GM18526 (cell line): Measurements from ENCODE around the gene TMUB2.
A peak's percentile ranks its signal among the peaks of the same experiment; 100 is the strongest.

ENCODE experiments used
- POLR2A ChIP-seq: IDR thresholded peaks from 3 replicates; pipeline ENCODE4 v1.6.1; 2011; ENCODE audit not compliant: insufficient read length; ENCODE audit errors: extremely low read depth

Gene TMUB2

DNA sequence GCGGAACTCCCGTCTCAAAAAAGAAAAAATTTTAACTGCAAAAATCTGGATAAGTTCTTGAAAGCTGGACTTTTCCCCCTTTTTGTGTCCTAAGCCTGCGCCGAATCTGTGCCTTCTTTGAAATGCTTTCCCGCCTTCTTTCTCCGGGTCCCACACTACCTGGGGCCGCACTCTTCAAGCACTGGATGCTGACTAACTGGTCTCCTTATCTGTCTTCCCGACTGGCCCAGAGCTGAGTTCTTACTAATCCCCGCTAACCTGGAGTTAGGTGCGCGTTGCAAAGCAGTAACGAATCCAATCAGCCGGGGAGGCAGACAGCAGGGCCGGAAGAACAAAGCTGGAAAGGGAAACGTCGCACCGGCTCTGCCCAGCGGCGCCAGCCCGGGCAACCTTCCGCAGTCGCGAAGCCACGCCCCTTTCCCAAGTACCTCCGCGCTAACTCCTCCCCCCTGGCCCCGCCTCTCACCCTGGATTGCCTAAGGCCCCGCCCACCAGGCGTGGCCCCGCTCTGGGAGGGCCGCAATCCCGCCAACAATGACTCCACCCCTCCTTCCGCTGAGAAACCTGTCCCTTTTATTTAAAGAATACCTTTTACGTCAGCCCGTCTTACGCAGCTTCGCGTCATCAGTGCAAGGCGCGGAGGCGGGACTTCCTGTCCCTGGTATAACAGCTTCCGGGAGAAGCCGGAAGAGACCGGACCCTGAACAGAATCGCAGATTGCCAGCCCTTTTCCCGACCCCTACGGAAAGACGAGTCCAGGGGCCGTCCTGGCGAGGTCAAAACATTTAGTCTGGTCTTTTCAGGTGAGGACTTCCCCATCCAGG, at the start of gene TMUB2:
TSS of gene TMUB2 (plus strand) at position 666 of the 824 bp plus-strand sequence. CDS start 737 bp downstream, outside the sequence.
- peak; percentile 95 for TF ChIP-seq POLR2A

GRCh38 chr17:44137891-44138709, 48.7 kb upstream of the TMUB2 start:
- no peak for TF ChIP-seq POLR2A

GRCh38 chr17:44144966-44145739, 41.6 kb upstream of the TMUB2 start:
- TF ChIP-seq POLR2A, result no peak

- no peak for TF ChIP-seq POLR2A
These were observed 40.1 kb upstream of the TMUB2 start for GRCh38 chr17:44146375-44147346.

GRCh38 chr17:44147812-44148211, 39.0 kb upstream of the TMUB2 start:
- no peak for TF ChIP-seq POLR2A

DNA sequence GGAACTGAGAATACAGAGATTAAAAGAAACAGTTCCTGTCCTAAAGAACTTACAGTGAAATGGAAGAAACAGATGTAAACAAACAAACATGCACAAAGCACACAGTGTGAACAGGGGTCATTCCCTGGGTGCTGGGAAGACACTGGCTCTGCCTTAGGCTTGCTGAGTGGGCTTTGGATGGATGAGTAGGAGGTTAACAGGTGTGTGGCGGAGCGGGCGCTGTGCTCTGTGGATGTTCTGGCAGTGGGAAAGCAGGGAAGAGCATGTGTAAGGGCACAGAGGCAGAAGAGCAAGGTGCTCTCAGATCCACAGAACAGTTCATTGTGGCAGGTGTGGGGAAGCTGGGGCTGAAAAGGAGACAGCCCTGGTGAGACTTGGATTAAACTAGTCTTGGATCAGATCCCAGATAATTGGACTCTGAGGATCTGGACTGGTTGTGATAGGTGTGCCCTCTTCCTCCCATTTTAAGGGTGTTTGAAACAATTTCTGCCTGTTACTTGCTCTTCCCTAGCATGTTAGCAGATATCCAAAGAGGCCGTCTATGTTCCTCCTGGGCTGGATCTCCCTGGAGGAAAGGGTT, 36.9 kb upstream of the TMUB2 start:
- no peak for TF ChIP-seq POLR2A

GRCh38 chr17:44152875-44153274, 33.9 kb upstream of the TMUB2 start:
- TF ChIP-seq POLR2A, result no peak

DNA sequence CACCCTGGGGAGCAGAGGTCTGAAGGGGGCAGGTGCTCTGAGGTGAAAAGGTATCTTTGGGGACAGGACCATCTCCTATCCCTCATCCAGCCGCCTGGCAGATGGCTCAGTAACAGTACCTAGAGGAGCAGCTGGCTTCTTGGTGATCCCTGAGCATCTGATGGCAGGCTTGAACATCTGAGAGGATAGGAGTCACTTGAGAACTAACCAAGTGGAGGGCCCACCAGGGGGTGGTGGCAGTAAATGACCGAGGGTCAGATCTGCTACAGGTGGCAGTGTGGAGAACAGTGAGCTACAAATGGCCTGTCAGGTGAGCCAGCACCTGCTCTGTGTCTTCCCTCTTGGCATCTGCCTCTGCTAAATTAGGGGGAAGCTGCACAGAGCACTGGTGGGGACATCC, 31.3 kb upstream of the TMUB2 start:
- no peak for TF ChIP-seq POLR2A

- no peak for TF ChIP-seq POLR2A
These were observed 27.1 kb upstream of the TMUB2 start for GRCh38 chr17:44159519-44160210.

DNA sequence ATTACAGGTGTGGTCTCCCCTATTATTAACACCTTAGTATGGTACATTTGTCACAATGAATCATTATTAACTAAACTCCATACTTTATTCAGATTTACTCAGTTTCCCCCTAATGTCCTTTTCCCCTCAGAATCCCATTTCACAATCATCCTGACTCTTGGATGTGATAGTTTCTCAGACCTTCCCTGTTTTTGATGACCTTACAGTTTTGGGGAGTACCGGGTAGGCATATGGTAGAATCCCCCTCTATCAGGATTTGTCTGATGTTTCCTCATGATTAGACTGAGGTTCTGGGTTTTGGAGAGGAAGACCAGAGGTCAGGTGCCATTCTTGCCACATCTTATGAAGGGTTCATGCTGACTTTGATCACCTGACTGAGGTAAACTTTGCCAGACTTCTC, 22.3 kb upstream of the TMUB2 start:
- TF ChIP-seq POLR2A, result no peak

DNA sequence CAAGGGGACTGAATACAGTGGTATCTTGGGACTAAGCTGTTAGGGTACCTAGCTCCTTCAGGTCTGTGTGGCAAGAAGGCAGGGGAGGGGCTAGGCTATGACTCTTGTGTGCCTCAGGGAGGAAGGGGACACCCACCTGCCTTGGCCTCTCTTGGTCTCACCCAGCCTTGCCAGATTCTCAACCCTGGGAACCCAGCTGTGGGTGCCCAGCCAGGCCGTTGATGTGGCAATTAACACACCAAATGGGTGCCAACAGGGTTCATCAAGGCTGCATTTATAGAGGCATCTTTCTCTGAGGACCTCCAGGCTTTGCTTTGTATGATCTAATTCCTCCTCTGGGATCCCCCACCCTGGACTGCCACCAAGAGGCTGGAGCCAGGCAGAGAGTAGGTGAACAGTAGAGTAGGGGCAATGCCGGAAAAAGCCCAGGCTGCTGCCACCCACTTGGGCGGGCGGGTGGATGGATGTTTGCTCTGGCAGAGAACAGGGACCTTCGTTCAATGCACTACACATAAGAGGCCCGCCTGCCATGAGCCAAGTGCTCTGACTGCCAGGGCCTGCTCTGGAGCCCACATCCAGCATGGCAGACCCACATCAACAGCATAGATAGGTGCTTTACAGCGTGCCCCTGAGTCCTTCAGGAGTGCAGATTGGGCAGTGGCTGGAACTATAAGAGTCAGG, 19.5 kb upstream of the TMUB2 start:
- TF ChIP-seq POLR2A, result no peak

- no peak for TF ChIP-seq POLR2A
These were observed 16.7 kb upstream of the TMUB2 start for GRCh38 chr17:44170135-44170498.
